Left kidney (tissue), 2 donors: Measurements from ENCODE around the gene YTHDF1. TPM values are rescaled to one million over a fixed set of nuclear protein-coding genes. Genes with fewer than 3 reads are reported as not detected.

ENCODE experiments used
- DNase-seq: peaks from one replicate; pipeline ENCODE4 v3.0.0-alpha.2; 2013
- polyA plus RNA-seq: library from polyadenylated mRNA; unstranded; fragments of 120-200 nt; gene quantifications from one replicate; pipeline ENCODE4 v1.2.1, GENCODE V29; 2013; ENCODE audit not compliant: insufficient read length

Gene YTHDF1
- polyA plus RNA-seq, 1 donor: 45.5 TPM

DNA sequence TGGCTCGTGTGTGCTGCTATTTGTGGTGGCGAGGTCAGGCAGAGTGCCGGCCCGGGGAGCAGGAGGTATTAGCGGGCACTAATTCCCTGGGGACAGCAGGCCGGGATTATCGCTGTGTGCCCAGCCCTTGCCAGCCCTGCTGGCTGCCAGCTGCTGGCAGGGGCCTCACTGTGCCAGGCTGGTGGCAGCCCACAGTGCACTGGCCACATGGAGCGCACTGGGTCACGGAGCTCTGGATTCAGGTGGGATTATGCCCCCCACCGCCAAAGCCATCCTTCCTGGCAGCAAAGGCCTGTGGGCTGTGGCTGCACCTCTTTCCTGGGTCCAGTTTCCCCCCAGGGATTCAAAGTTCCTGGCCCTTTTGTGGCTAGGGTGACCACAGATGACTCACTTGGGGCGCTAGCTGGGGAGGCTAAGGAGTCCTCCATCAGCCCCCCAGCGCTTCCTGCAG is 59.7 kb downstream of the YTHDF1 start:
- no peak for DNase-seq

DNA sequence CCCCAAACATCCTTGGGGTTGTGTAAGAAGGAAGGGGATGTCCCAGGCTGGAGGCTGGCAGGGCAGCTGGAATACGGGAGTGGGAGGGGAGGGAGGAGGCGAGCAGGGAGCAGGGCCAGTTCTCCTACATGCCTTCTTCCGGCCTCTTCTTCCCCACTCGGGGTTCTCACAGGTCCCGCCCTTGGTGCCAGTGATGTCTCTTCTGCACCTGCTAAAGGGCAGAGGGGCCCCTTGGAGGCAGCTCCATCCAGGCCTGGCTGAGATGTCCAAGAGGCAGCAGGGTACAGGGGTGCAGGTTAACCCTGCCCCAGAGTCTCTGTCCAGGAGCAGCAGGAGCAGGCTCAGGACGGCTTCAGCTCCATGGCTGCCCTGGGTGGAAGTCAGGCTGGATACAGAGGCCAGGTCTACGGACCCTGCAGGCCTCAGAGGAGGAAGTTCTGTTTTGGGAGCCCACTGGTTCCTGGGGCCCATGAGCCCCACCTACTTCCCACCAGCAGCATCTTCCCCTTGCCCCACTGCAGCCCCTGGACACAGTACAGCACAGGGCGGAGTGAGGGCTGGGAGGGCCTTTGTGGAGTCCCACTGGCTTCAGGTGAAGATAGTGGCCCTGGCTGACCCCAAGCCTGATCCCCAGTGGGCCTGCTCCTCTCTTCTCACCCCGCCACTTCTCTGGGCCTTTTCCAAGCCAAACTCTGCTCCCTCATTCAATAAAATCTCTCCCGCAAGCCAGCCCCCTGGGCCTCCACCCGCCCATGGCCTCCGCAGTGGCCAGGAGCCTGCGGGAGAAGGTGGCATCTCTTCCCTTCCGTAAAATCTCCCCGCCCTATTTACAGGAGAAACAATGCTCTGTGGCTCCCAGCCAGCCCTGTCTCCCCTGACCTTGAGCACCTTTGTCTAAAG is 60.4 kb downstream of the YTHDF1 start:
- no peak for DNase-seq

DNA sequence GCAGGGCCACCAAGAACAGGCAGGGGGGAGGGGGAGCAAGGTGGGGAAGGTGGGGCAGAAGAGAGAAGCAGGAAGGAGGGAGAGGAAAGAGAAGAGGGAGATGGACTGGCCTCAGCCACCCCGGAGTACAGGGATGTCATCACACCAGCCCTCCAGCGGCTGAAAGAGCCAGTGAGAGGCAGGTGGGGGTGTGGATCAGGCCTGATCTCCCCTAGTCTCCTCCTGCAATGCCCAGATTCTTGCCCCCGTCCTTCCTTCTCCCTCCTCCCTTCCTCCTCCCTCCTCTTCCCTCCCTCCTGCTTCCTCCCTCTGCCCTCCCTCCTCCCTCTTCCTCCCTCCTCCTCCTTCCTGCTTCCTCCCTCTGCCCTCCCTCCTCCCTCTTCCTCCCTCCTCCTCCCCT is 61.5 kb downstream of the YTHDF1 start:
- DNase-seq: no peak

- DNase-seq: no peak
These were observed 62.4 kb downstream of the YTHDF1 start for GRCh38 chr20:63153254-63154221.

GRCh38 chr20:63152322-63153253 is 63.3 kb downstream of the YTHDF1 start:
- DNase-seq: no peak

GRCh38 chr20:63151554-63152321 is 64.2 kb downstream of the YTHDF1 start:
- no peak for DNase-seq

- no peak for DNase-seq
These were observed 64.9 kb downstream of the YTHDF1 start for GRCh38 chr20:63150911-63151531.

- no peak for DNase-seq
These were observed 65.5 kb downstream of the YTHDF1 start for GRCh38 chr20:63150391-63150898.

- no peak for DNase-seq
These were observed 66.3 kb downstream of the YTHDF1 start for GRCh38 chr20:63149531-63150192.

GRCh38 chr20:63148696-63149095 is 67.2 kb downstream of the YTHDF1 start:
- DNase-seq: no peak

GRCh38 chr20:63147532-63147931 is 68.4 kb downstream of the YTHDF1 start:
- no peak for DNase-seq

Other genes with a start within 250 kb of the YTHDF1 start
- not detected for gene BHLHE23, start 209.2 kb downstream of the YTHDF1 start, polyA plus RNA-seq
- 0.37 TPM for gene BIRC7, start 19.8 kb upstream of the YTHDF1 start, polyA plus RNA-seq
- gene NKAIN4, start 38.3 kb upstream of the YTHDF1 start, polyA plus RNA-seq: 20.7 TPM
- 67.1 TPM for gene ARFGAP1, start 56.7 kb upstream of the YTHDF1 start, polyA plus RNA-seq
- 1.2 TPM for gene COL20A1, start 77.1 kb upstream of the YTHDF1 start, polyA plus RNA-seq
- 13.3 TPM for gene CHRNA4, start 145.2 kb upstream of the YTHDF1 start, polyA plus RNA-seq